ENCODE data around the gene SUN1. TPM values are rescaled to one million over a fixed set of nuclear protein-coding genes. Genes with fewer than 3 reads are reported as not detected.

SUN1 gene
- total RNA-seq (2022; extraction: Qiagen RNA extraction): 69.8 to 86.7 TPM (median 86.5 TPM) in 5 replicates

GRCh38 chr7:832167-832967 lies at the start of gene SUN1:
Gene SUN1, plus strand, starts transcription at chr7:832476. Its CDS starts 49 bp downstream, at chr7:832525.

GRCh38 chr7:876077-876971 lies 44.0 kb downstream of the SUN1 start, which contains the start of gene GET4:
Gene GET4, plus strand, starts transcription at chr7:876554. Its CDS starts 92 bp downstream, at chr7:876646.

Other genes with a start within 250 kb of the SUN1 start
- gene DNAAF5, start 105.8 kb upstream of the SUN1 start, total RNA-seq (2022; extraction: Qiagen RNA extraction): 42.4 to 48.3 TPM (median 46.5 TPM) in 5 replicates
- gene PRKAR1B, start 105.2 kb upstream of the SUN1 start, total RNA-seq (2022; extraction: Qiagen RNA extraction): 29.1 to 32.2 TPM (median 31.6 TPM) in 5 replicates
- 40.9 to 67.1 TPM (median 57.1 TPM) in 5 replicates for gene GET4, start 44.1 kb downstream of the SUN1 start, total RNA-seq (2022; extraction: Qiagen RNA extraction)
- 3.0 to 4.5 TPM (median 4.0 TPM) in 5 replicates for gene ADAP1, start 122.2 kb downstream of the SUN1 start, total RNA-seq (2022; extraction: Qiagen RNA extraction)
- gene COX19, start 143.1 kb downstream of the SUN1 start, total RNA-seq (2022; extraction: Qiagen RNA extraction): 5.0 to 6.2 TPM (median 6.0 TPM) in 5 replicates
- not detected in 5 replicates for gene CYP2W1, start 150.7 kb downstream of the SUN1 start, total RNA-seq (2022; extraction: Qiagen RNA extraction)
- 1.5 to 2.3 TPM (median 1.8 TPM) in 5 replicates for gene GPR146, start 212.1 kb downstream of the SUN1 start, total RNA-seq (2022; extraction: Qiagen RNA extraction)

Measured in A549 treated with Hydrocortisone at 1 μM for 4 hours (cell line).